ENCODE data around the gene SLC2A5.
A peak's percentile ranks its signal among the peaks of the same experiment; 100 is the strongest.

The SLC2A5 gene

DNA sequence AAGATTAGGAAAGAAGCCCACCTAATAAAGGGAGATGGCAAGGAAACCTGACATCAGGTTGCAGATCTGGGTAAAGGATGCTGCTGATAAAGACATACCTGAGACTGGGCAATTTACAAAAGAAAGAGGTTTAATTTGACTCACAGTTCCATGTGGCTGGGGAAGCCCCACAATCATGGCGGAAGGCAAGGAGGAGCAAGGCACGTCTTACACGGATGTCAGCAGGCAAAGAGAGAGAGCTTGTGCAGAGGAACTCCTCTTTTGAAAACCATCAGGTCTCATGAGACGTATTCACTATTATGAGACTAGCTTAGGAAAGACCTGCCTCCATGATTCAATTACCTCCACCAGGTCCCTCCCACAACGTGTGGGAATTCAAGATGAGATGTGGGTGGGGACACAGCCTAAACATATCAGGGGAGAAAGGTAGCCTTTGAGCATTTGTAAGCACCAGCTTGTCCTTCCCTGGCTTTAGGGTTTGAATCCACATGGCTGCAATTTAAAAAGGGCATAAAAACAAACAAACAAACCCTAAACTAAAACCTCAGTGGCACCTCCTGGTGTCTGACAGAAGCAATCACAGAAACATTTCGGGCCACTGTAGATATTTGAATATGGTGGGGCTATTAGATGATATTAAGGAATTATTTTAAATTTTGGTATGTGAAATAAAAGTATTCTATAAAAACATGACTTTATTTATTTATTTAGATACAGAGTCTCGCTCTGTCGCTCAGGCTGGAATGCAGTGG, 76.3 kb downstream of the SLC2A5 start:
- CTCF ChIA-PET = interaction anchor here (1.0 kb wide), 1 partner anchor 12 kb away, joined by 3 read pairs; no protein-coding TSS in a partner anchor
- no peak for TF ChIP-seq CTCF (conservative IDR thresholded peaks at IDR 0.05; ENCODE audit: low read depth)
- POLR2A ChIA-PET (ENCODE audit: low non-redundant PET) = no interaction called here
- no peak overlapping the region for H3K27ac ChIP-seq
- no peak for DNase-seq (ENCODE audit: low spot score)

DNA sequence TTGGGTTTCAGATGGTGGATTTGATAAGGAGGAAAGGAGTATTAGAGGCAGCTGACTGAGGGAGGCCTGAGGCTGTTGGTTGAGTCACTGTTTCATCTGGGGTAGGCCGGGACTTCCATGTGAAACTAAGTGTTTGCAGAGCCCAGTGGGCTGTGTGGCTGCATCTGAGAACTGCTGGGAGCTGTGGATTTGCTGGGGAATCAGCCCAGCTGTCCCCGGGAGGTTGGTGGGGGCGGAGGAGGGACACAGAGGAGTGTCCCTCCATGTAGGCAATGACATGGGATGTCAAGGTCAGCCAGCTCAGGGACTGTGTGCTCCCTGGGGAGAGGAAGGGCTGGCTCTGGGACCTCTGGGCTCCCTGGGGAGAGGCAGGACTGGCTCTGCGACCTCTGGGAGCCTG, 79.6 kb downstream of the SLC2A5 start:
- TF ChIP-seq CTCF (conservative IDR thresholded peaks at IDR 0.05; ENCODE audit: low read depth) = no peak
- DNase-seq (ENCODE audit: low spot score) = no peak
- no peak overlapping the region for H3K27ac ChIP-seq
- ChIA-PET CTCF (interaction anchor here (0.7 kb wide), 1 partner anchor 75 kb away, joined by 4 read pairs; no protein-coding TSS in a partner anchor), POLR2A (ENCODE audit: low non-redundant PET) (no interaction called here)

DNA sequence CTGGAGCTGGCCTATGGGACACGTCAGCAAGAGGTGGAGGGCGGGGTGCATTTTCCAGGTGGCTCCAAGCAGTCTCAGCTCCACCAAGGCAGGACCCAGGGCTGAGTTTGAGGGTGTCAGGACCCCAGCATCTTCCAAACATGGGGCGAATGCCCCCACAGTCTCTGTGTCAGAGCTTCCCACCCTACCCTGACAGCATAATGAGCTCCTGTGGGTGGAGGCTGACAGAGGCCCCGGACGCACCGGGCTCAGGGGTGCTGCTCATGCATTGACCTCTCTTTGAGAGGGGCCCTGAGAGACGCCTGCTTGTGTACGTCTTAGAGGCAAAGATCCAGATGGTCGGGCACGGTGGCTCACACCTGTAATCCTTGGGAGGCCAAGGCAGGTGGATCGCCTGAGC, 80.4 kb downstream of the SLC2A5 start:
- no peak for DNase-seq (ENCODE audit: low spot score)
- TF ChIP-seq CTCF (conservative IDR thresholded peaks at IDR 0.05; ENCODE audit: low read depth) = no peak
- ChIA-PET CTCF (interaction anchor here (0.8 to 4.3 kb wide), 3 partner anchors 16 to 113 kb away, joined by 3 to 19 read pairs (median 6); no protein-coding TSS in a partner anchor), POLR2A (ENCODE audit: low non-redundant PET) (no interaction called here)
- no peak overlapping the region for H3K27ac ChIP-seq

- no peak overlapping the region for H3K27ac ChIP-seq
- ChIA-PET POLR2A (ENCODE audit: low non-redundant PET) (no interaction called here), CTCF (interaction anchor here (0.8 to 4.3 kb wide), 3 partner anchors 16 to 113 kb away, joined by 3 to 19 read pairs (median 6); no protein-coding TSS in a partner anchor)
- DNase-seq (ENCODE audit: low spot score) = no peak
- TF ChIP-seq CTCF (conservative IDR thresholded peaks at IDR 0.05; ENCODE audit: low read depth) = no peak
Observed at GRCh38 chr1:8988618-8988967, 80.8 kb downstream of the SLC2A5 start.

- POLR2A ChIA-PET (ENCODE audit: low non-redundant PET) = no interaction called here
- CTCF ChIA-PET = interaction anchor here (0.6 to 4.3 kb wide), 7 partner anchors 17 to 514 kb away, joined by 3 to 19 read pairs (median 3); no protein-coding TSS in a partner anchor
- H3K27ac ChIP-seq = peak overlapping the region; percentile 81
- peak; percentile 61 for DNase-seq (ENCODE audit: low spot score)
- TF ChIP-seq CTCF (conservative IDR thresholded peaks at IDR 0.05; ENCODE audit: low read depth) = peak; percentile 94
Observed at GRCh38 chr1:8987881-8988617, 81.4 kb downstream of the SLC2A5 start.

- CTCF ChIA-PET = interaction anchor here (0.6 to 4.3 kb wide), 2 partner anchors 45 to 69 kb away, joined by 5 to 19 read pairs; no protein-coding TSS in a partner anchor
- H3K27ac ChIP-seq = peak overlapping the region; percentile 81
- POLR2A ChIA-PET (ENCODE audit: low non-redundant PET) = no interaction called here
- TF ChIP-seq CTCF (conservative IDR thresholded peaks at IDR 0.05; ENCODE audit: low read depth) = no peak
- DNase-seq (ENCODE audit: low spot score) = no peak
Observed at GRCh38 chr1:8986814-8987190, 82.6 kb downstream of the SLC2A5 start.
